ENCODE results near the gene HS6ST2. TPM values are rescaled to one million over a fixed set of nuclear protein-coding genes. Genes with fewer than 3 reads are reported as not detected.

HS6ST2 gene
- total and polyA plus RNA-seq, 4 donors = 11.4 to 73.1 (median 53.1) TPM

DNA sequence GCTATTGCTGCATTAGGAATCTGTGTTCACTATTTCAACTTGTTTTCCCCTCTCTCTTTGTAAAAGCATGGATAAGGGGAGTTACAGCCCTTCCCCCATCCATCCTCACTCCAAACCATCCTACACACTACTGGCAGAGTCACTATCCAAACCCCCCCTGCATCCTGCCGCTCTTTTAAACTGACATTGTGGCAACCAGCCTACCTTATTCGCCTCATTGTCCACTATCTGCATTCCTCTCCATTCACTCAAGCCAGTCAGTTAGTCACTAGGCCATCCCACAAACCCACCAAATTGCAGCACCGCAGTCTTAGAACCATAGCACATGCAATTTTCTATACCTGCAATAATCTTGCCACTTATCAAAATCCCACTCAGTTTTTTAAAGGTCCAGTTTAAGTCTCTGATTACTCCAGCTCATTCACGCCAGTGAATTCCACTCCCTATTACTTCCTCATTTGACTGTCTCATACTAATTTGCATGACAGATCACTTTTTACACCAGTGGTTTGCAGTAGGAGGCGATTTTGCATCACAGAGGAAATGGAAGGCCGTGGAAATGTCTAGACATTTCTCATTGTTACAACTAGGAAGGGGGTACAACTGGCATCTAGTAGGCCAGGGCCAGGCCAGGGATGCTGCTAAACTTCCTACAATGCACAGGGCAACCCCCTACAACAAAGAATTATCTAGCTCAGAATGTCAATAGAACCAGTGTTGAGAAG, 181.8 kb downstream of the HS6ST2 start:
- Histone ChIP-seq H3K27ac (ENCODE audit: low read depth, low read length) (no peak overlapping the region), H3K27me3 (ENCODE audit: control insufficient read depth, insufficient read depth, low read length) (peaks cover 4% of the 10 kb centered on the region), H3K9me3 (ENCODE audit: control insufficient read depth, insufficient read depth, low read length) (no peaks in the 10 kb centered on the region), H3K36me3 (ENCODE audit: control insufficient read depth, insufficient read depth, low read length) (no peaks in the 10 kb centered on the region), H3K4me1 (ENCODE audit: control insufficient read depth, insufficient read depth, low read length) (peaks cover 2% of the 10 kb centered on the region), H3K4me3 (ENCODE audit: low read depth, low read length) (no peak overlapping the region)
- no peak for DNase-seq (ENCODE audit: low read depth in 4 of 6, low spot score in 6 of 6)
- 60% methylated on average over 3 of the region's 6 CpGs for WGBS (ENCODE audit: insufficient coverage)

DNA sequence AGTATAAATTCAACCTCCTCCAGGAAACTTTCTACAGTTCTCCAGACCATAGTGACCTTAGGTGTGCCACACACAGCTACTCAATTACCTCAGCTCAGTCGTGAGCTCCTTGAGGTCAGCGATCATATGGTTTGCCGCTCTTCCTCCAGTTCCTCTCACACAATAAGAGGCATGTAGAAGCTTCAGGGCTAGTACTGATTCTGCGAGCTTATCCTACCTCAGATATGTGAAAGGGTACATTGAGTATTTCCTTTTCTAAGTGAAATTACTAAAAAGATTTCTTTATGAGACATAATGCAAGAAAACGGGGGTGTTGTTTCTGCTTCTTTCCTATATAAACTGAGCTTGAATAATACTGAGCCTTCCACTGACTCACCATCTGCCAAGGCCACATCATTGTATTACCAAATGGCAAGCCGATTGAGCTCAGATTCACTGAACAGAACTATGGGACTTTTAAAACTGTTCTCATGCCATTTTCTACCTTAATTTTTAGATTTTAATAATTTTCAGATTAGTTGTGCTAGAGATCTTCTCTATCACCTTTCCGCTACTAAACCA, 183.1 kb downstream of the HS6ST2 start:
- no CpG with 5 or more reads among the region's 7 CpGs for WGBS (ENCODE audit: insufficient coverage)
- H3K9me3 ChIP-seq (ENCODE audit: control insufficient read depth, insufficient read depth, low read length) = no peaks in the 10 kb centered on the region
- peaks cover 4% of the 10 kb centered on the region for H3K27me3 ChIP-seq (ENCODE audit: control insufficient read depth, insufficient read depth, low read length)
- no peaks in the 10 kb centered on the region for H3K36me3 ChIP-seq (ENCODE audit: control insufficient read depth, insufficient read depth, low read length)
- no peak for DNase-seq (ENCODE audit: low read depth in 4 of 6, low spot score in 6 of 6)
- H3K4me1 ChIP-seq (ENCODE audit: control insufficient read depth, insufficient read depth, low read length) = peaks cover 2% of the 10 kb centered on the region
- H3K4me3 ChIP-seq (ENCODE audit: low read depth, low read length) = no peak overlapping the region
- H3K27ac ChIP-seq (ENCODE audit: low read depth, low read length) = no peak overlapping the region

DNA sequence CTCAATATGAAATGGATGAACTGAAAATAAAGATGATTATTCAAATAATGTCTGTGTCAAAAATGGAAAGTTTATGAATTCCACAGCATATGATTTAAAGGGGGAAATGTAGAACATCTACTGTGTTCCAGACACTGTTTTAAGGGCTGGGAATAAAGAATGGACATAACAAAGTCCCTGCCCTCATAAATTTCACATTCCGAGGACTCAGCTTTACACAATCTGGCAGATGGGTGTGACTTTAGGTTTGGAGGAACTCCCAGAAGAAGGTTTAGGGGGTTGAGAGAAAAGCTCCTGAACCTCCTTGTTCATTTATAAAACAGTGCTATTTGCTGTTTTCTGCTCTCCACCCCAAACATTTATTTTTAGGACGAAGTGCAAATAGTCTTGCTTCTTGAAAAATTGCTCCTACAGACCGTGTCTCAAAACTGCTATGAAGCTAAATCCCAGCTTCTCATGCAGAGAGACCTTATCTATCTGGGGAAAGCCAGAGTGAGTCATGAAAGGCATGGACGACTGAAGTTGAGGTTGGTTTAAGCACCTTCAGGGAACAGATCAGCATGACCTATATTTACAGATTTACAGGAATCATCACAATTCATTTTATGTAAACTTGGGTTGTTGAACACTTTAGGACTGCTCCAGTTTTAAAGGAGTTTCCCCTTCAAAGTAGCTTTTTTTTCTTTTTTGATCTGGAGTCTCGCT, 184.3 kb downstream of the HS6ST2 start:
- no CpG with 5 or more reads among the region's 5 CpGs for WGBS (ENCODE audit: insufficient coverage)
- H3K4me3 ChIP-seq (ENCODE audit: low read depth, low read length) = no peak overlapping the region
- H3K27ac ChIP-seq (ENCODE audit: low read depth, low read length) = no peak overlapping the region
- DNase-seq (ENCODE audit: low read depth in 4 of 6, low spot score in 6 of 6) = no peak
- no peaks in the 10 kb centered on the region for H3K36me3 ChIP-seq (ENCODE audit: control insufficient read depth, insufficient read depth, low read length)
- peaks cover 5% of the 10 kb centered on the region for H3K27me3 ChIP-seq (ENCODE audit: control insufficient read depth, insufficient read depth, low read length)
- peaks cover 2% of the 10 kb centered on the region for H3K4me1 ChIP-seq (ENCODE audit: control insufficient read depth, insufficient read depth, low read length)
- H3K9me3 ChIP-seq (ENCODE audit: control insufficient read depth, insufficient read depth, low read length) = no peaks in the 10 kb centered on the region

DNA sequence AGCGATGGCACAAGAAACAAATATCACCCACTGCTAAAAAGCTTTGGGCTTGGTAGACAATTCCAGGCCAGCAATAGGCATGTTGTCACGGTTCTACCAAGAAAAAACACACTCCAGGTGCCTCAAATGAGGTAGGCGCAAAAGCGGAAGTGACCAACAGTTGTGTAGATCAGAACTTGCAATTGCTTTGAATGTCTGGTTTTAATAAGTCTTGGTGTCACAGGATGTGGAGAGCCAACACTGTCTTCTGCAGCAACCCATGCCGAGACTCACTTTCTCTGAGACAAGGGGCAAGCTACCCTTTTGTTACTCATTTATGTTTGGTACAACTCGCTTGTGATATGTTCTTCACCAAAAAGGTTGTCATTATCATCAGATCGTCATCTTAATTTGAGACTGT, 188.8 kb downstream of the HS6ST2 start:
- peaks cover 4% of the 10 kb centered on the region for H3K27me3 ChIP-seq (ENCODE audit: control insufficient read depth, insufficient read depth, low read length)
- H3K4me1 ChIP-seq (ENCODE audit: control insufficient read depth, insufficient read depth, low read length) = no peaks in the 10 kb centered on the region
- no peak overlapping the region for H3K27ac ChIP-seq (ENCODE audit: low read depth, low read length)
- no peaks in the 10 kb centered on the region for H3K36me3 ChIP-seq (ENCODE audit: control insufficient read depth, insufficient read depth, low read length)
- DNase-seq (ENCODE audit: low read depth in 4 of 6, low spot score in 6 of 6) = no peak
- no peaks in the 10 kb centered on the region for H3K9me3 ChIP-seq (ENCODE audit: control insufficient read depth, insufficient read depth, low read length)
- 93% methylated on average over 3 of the region's 7 CpGs for whole genome bisulfite sequencing (ENCODE audit: insufficient coverage)
- no peak overlapping the region for H3K4me3 ChIP-seq (ENCODE audit: low read depth, low read length)

DNA sequence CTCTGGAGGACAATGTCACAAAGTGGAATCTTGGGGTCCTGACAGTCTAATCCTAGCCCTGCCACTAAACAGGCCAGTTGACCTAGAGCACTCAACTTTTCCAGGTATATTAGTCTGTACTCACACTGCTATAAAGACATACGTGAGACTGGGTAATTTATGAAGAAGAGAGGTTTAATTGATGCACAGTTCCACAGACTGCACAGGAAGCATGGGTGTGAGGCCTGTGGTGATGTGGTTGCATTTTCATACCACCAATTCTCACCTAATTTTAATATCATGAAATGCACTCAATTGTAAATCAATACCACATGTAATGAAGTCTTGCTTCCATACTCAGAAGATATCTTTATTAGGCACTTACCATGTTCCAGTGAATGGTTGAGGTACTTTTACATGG, 192.0 kb downstream of the HS6ST2 start:
- Histone ChIP-seq H3K27me3 (ENCODE audit: control insufficient read depth, insufficient read depth, low read length) (peaks cover 6% of the 10 kb centered on the region), H3K4me3 (ENCODE audit: low read depth, low read length) (no peak overlapping the region), H3K9me3 (ENCODE audit: control insufficient read depth, insufficient read depth, low read length) (no peaks in the 10 kb centered on the region), H3K36me3 (ENCODE audit: control insufficient read depth, insufficient read depth, low read length) (no peaks in the 10 kb centered on the region), H3K4me1 (ENCODE audit: control insufficient read depth, insufficient read depth, low read length) (no peaks in the 10 kb centered on the region), H3K27ac (ENCODE audit: low read depth, low read length) (no peak overlapping the region)
- DNase-seq (ENCODE audit: low read depth in 4 of 6, low spot score in 6 of 6) = no peak
- WGBS (ENCODE audit: insufficient coverage) = no CpG with 5 or more reads among the region's 1 CpG

DNA sequence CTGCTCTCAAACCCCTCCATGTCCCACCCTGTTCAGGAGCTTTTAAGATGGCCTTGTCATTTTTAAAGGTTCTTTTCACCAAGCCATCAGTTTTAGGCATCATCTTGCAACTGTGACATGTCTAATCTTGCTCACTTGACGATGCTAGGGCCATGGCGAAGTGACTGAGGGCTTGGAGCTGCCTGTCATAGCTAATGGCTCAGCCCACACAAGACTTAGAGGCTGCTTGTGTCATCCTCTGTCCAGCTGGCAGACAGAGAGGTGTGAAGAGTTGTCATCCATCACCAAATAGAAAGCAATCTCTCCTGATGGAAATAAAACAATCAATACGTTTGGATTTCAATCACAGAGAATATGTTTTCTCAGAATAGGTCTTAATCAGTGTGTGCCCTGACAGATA, 194.9 kb downstream of the HS6ST2 start:
- WGBS (ENCODE audit: insufficient coverage) = 67% methylated on average over 2 of the region's 3 CpGs
- DNase-seq (ENCODE audit: low read depth in 4 of 6, low spot score in 6 of 6) = no peak
- no peaks in the 10 kb centered on the region for H3K9me3 ChIP-seq (ENCODE audit: control insufficient read depth, insufficient read depth, low read length)
- no peak overlapping the region for H3K27ac ChIP-seq (ENCODE audit: low read depth, low read length)
- no peaks in the 10 kb centered on the region for H3K36me3 ChIP-seq (ENCODE audit: control insufficient read depth, insufficient read depth, low read length)
- H3K27me3 ChIP-seq (ENCODE audit: control insufficient read depth, insufficient read depth, low read length) = peaks cover 8% of the 10 kb centered on the region
- H3K4me3 ChIP-seq (ENCODE audit: low read depth, low read length) = no peak overlapping the region
- H3K4me1 ChIP-seq (ENCODE audit: control insufficient read depth, insufficient read depth, low read length) = peaks cover 3% of the 10 kb centered on the region

DNA sequence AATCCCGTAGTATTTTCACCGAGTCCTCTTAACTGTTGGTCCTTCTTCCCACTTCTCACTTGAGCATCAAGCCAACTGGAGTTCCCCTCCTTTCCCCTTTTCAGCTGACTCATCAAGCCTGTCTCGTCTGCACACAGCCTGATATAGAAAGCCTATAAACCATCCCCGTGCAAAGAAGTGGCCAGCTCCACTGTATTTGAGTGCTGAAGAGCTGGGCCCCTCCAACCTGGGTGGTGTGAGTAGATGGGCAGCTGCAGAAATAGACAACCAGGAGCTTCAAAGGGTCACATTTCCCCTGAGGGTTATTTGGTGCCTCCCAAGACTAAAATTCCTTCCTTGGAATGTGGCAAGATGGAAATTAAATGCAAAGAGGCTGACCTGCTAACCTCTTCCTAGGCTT, 199.7 kb downstream of the HS6ST2 start:
- Histone ChIP-seq H3K9me3 (ENCODE audit: control insufficient read depth, insufficient read depth, low read length) (no peaks in the 10 kb centered on the region), H3K27ac (ENCODE audit: low read depth, low read length) (no peak overlapping the region), H3K27me3 (ENCODE audit: control insufficient read depth, insufficient read depth, low read length) (peaks cover 10% of the 10 kb centered on the region), H3K4me3 (ENCODE audit: low read depth, low read length) (no peak overlapping the region), H3K4me1 (ENCODE audit: control insufficient read depth, insufficient read depth, low read length) (peaks cover 5% of the 10 kb centered on the region), H3K36me3 (ENCODE audit: control insufficient read depth, insufficient read depth, low read length) (no peaks in the 10 kb centered on the region)
- no peak for DNase-seq (ENCODE audit: low read depth in 4 of 6, low spot score in 6 of 6)
- WGBS (ENCODE audit: insufficient coverage) = 63% methylated on average over 2 of the region's 4 CpGs

DNA sequence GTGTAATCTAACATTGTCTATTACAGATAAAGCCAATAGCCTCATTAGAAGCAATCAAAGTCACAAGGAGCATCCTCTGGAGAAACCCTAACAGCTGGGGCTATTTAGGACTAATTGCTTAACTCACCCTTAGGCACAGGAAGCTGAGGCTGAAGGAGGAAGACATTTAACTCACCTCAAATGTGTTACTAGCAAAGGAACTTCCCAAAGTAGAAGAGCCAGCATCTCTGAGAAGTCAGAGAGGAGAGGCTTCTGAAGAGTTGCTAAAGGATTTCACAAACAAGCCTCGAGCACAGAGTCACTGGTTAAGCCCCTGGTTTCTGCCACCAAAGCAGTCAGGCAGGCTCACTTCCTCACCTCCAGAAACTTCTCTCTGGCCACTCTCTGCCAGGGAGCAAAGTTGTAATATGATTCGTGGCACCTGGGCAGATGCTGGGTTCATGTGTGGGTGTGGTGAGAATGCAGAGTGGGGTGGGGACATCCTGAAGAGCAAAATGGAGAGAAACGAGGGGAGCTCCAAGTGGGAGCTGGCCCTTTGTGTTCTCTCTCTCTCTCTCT, 201.3 kb downstream of the HS6ST2 start:
- Histone ChIP-seq H3K4me3 (ENCODE audit: low read depth, low read length) (no peak overlapping the region), H3K27me3 (ENCODE audit: control insufficient read depth, insufficient read depth, low read length) (peaks cover 8% of the 10 kb centered on the region), H3K9me3 (ENCODE audit: control insufficient read depth, insufficient read depth, low read length) (no peaks in the 10 kb centered on the region), H3K27ac (ENCODE audit: low read depth, low read length) (no peak overlapping the region), H3K4me1 (ENCODE audit: control insufficient read depth, insufficient read depth, low read length) (peaks cover 5% of the 10 kb centered on the region), H3K36me3 (ENCODE audit: control insufficient read depth, insufficient read depth, low read length) (no peaks in the 10 kb centered on the region)
- no peak for DNase-seq (ENCODE audit: low read depth in 4 of 6, low spot score in 6 of 6)
- 50% methylated on average over 1 of the region's 3 CpGs for WGBS (ENCODE audit: insufficient coverage)

DNA sequence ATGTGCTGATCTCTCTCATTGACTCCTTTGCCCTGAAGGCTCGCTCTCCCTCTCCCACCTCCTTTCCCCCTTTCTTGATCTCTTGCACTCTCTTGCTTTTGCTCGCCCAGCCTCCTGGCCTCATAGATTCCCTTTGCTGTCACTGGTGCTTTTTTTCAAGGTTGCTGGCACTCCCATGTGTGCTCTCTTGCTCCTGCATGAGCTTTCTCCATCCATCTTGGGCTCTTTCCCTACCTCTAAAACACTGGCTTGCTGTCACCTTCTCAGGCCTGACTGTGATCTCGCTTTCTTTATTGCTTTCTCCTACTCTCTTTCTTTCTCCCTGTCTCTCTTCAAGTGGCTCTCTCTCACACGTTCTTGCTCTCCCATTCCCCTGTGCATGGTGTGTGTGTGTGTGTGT, 202.0 kb downstream of the HS6ST2 start:
- Histone ChIP-seq H3K27ac (ENCODE audit: low read depth, low read length) (no peak overlapping the region), H3K4me3 (ENCODE audit: low read depth, low read length) (no peak overlapping the region)
- no peak for DNase-seq (ENCODE audit: low read depth in 4 of 6, low spot score in 6 of 6)

More for the DNA sequence above, 202.0 kb downstream of the HS6ST2 start:
- H3K4me1 ChIP-seq (ENCODE audit: control insufficient read depth, insufficient read depth, low read length) = peaks cover 5% of the 10 kb centered on the region
- no peaks in the 10 kb centered on the region for H3K36me3 ChIP-seq (ENCODE audit: control insufficient read depth, insufficient read depth, low read length)
- H3K9me3 ChIP-seq (ENCODE audit: control insufficient read depth, insufficient read depth, low read length) = no peaks in the 10 kb centered on the region
- H3K27me3 ChIP-seq (ENCODE audit: control insufficient read depth, insufficient read depth, low read length) = peaks cover 8% of the 10 kb centered on the region
- WGBS (ENCODE audit: insufficient coverage) = 84% methylated on average over 2 of the region's 4 CpGs
